HepG2 (cell line): Measurements from ENCODE around the gene UPK1A. TPM values are rescaled to one million over a fixed set of nuclear protein-coding genes. Genes with fewer than 3 reads are reported as not detected.
A peak's percentile ranks its signal among the peaks of the same experiment; 100 is the strongest.

ENCODE experiments used
- HMGA1 ChIP-seq: sonication (generic); formaldehyde crosslinking; conservative IDR thresholded peaks from 2 replicates; pipeline ENCODE4 v1.4.0; 2020; ENCODE audit warnings: missing genetic modification reagents
- JUND ChIP-seq: sonication (generic); formaldehyde crosslinking; IDR thresholded peaks from 2 replicates; pipeline ENCODE4 v1.8.0; 2022; ENCODE audit warnings: mild to moderate bottlenecking, missing genetic modification reagents
- MIER3 ChIP-seq: IDR thresholded peaks from 2 replicates; pipeline ENCODE4 v1.6.1; 2016; ENCODE audit warnings: missing compliant biosample characterization, borderline replicate concordance
- MTF2 ChIP-seq: sonication (generic); formaldehyde crosslinking; IDR thresholded peaks from 2 replicates; pipeline ENCODE4 v1.5.0; 2020; ENCODE audit warnings: missing genetic modification reagents, borderline replicate concordance
- NFIB ChIP-seq: sonication (generic); formaldehyde crosslinking; IDR thresholded peaks from 2 replicates; pipeline ENCODE4 v1.9.0; 2021; ENCODE audit warnings: missing genetic modification reagents, mild to moderate bottlenecking, borderline replicate concordance
- RXRA ChIP-seq: sonication (generic); formaldehyde crosslinking; IDR thresholded peaks from 2 replicates; pipeline ENCODE4 v1.5.1; 2020; ENCODE audit warnings: missing genetic modification reagents
- ZFAT ChIP-seq: sonication (generic); formaldehyde crosslinking; conservative IDR thresholded peaks from 2 replicates; pipeline ENCODE4 v1.8.1; 2023; ENCODE audit warnings: missing genetic modification reagents, inconsistent platforms
- ZNF234 ChIP-seq: sonication (generic); formaldehyde crosslinking; conservative IDR thresholded peaks from 2 replicates; pipeline ENCODE4 v1.5.1; 2020; ENCODE audit warnings: mild to moderate bottlenecking, missing genetic modification reagents
- ZNF326 ChIP-seq: sonication (generic); formaldehyde crosslinking; IDR thresholded peaks from 2 replicates; pipeline ENCODE4 v1.4.0; 2020; ENCODE audit warnings: missing genetic modification reagents, borderline replicate concordance
- ZNF33B ChIP-seq: sonication (generic); formaldehyde crosslinking; IDR thresholded peaks from 2 replicates; pipeline ENCODE4 v1.5.1; 2020; ENCODE audit warnings: mild to moderate bottlenecking, missing genetic modification reagents
- ZNF616 ChIP-seq: sonication (generic); formaldehyde crosslinking; IDR thresholded peaks from 2 replicates; pipeline ENCODE4 v1.5.0; 2020; ENCODE audit warnings: low read depth, mild to moderate bottlenecking, missing genetic modification reagents
- ZNF772 ChIP-seq: sonication (generic); formaldehyde crosslinking; IDR thresholded peaks from 2 replicates; pipeline ENCODE4 v1.5.0; 2020; ENCODE audit warnings: mild to moderate bottlenecking, missing genetic modification reagents
- polyA plus RNA-seq, 8 experiments: library from polyadenylated mRNA; depleted of rRNA in 3 of 8; stranded (reverse) in 7 of 8; unstranded in 1 of 8; fragments of >200 nt; fragmentation: Illumina TruSeq in 4 of 8; extraction: Trizol in 4 of 8; gene quantifications; 2 replicates each; pipeline versions ENCODE4 v1.2.1 to v1.2.3, GENCODE V29; 2011 to 2016; ENCODE audit warnings: low read depth in 4 of 8, missing spikeins in 1 of 8, mixed read lengths in 1 of 8; ENCODE audit not compliant: insufficient read depth in 1 of 8
- total RNA-seq, 5 experiments: library from RNA; depleted of rRNA; stranded (reverse); fragments of >200 nt; fragmentation: Illumina TruSeq; extraction: Trizol; gene quantifications; 2 replicates each; pipeline ENCODE4 v1.2.3, GENCODE V29; 2016; ENCODE audit warnings: low read depth in 1 of 5
- TF ChIP-seq, protein P1 (sequence below): sonication (generic); formaldehyde crosslinking; IDR thresholded peaks from 2 replicates; pipeline ENCODE4 v1.5.1; 2020; ENCODE audit warnings: mild to moderate bottlenecking, moderate library complexity, missing genetic modification reagents
- TF ChIP-seq, protein P2 (sequence below): IDR thresholded peaks from 2 replicates; pipeline ENCODE4 v1.6.1; 2016; ENCODE audit warnings: low read depth, borderline replicate concordance
- TF ChIP-seq, protein P3 (sequence below), 2 experiments: fragments of 450-650 bp in 1 of 2; sonication (generic) in 1 of 2; formaldehyde crosslinking in 1 of 2; IDR thresholded peaks; 2 replicates each; pipeline versions ENCODE4 v1.6.1 to v1.8.0; 2016 to 2022; ENCODE audit warnings: antibody characterized with exemption in 1 of 2, mild to moderate bottlenecking in 1 of 2, missing genetic modification reagents in 1 of 2
- TF ChIP-seq, protein P4 (sequence below): sonication (generic); formaldehyde crosslinking; IDR thresholded peaks from 2 replicates; pipeline ENCODE4 v1.4.0; 2020; ENCODE audit warnings: missing genetic modification reagents, borderline replicate concordance

Gene UPK1A
- total and polyA plus RNA-seq, 2 of the 13 experiments (the other 11 are each of a cell fraction or from before 2014, with no cell fraction given): 2.9 TPM; not detected in 1

DNA sequence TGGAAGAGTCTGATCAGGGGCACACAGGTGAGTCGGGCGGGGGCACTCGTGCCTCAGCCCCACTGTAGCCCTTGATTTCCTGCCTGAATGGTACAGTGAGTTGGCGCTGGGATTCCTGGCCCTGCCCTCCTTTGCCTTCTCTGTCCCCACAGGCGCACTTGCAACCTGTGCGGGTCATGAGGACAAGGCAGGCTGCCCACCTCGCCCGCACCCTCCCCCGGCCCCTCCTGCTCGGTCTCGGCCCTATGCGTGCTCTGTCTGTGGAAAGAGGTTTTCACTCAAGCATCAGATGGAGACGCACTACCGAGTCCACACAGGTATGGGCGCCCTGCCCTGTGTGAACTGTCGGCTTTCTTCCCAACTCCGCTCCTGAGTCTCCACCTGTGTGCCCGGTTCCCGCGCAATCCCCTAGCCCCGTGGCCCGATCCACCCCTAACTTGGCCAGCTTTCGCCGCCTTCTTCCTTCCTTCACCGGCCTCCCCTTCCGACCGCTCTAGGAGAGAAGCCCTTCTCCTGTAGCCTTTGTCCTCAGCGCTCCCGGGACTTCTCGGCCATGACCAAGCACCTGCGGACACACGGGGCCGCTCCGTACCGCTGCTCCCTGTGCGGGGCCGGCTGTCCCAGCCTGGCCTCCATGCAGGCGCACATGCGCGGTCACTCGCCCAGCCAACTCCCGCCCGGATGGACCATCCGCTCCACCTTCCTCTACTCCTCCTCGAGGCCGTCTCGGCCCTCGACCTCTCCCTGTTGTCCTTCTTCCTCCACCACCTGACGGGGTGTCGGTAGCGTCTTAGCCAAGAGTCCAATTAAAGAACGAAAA, 49.9 kb downstream of the UPK1A start (continued):
- TF ChIP-seq, protein P1, sequence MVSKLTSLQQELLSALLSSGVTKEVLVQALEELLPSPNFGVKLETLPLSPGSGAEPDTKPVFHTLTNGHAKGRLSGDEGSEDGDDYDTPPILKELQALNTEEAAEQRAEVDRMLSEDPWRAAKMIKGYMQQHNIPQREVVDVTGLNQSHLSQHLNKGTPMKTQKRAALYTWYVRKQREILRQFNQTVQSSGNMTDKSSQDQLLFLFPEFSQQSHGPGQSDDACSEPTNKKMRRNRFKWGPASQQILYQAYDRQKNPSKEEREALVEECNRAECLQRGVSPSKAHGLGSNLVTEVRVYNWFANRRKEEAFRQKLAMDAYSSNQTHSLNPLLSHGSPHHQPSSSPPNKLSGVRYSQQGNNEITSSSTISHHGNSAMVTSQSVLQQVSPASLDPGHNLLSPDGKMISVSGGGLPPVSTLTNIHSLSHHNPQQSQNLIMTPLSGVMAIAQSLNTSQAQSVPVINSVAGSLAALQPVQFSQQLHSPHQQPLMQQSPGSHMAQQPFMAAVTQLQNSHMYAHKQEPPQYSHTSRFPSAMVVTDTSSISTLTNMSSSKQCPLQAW: 0 out of 2 replicates have a peak, but pooled peaks have one; percentile 12
- TF ChIP-seq HMGA1 (no peak), MTF2 (no peak), NFIB (CRISPR knock-in tag) (no peak), ZNF616 (0 out of 2 replicates have a peak, but pooled peaks have one; percentile 52), ZNF33B (no peak), ZNF326 (CRISPR knock-in tag) (no peak), RXRA (no peak), ZNF772 (CRISPR knock-in tag) (0 out of 2 replicates have a peak, but pooled peaks have one; percentile 30), JUND (CRISPR knock-in tag) (0 out of 2 replicates have a peak, but pooled peaks have one; percentile 27), ZFAT (CRISPR knock-in tag) (no peak), MIER3 (CRISPR knock-in tag) (peak; percentile 39; the same call in 1 of the 2 replicates), ZNF234 (CRISPR knock-in tag) (0 out of 2 replicates have a peak, but pooled peaks have one; percentile 39)
- TF ChIP-seq, protein P2, sequence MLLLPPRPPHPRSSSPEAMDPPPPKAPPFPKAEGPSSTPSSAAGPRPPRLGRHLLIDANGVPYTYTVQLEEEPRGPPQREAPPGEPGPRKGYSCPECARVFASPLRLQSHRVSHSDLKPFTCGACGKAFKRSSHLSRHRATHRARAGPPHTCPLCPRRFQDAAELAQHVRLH: no peak
- TF ChIP-seq, protein P3, sequence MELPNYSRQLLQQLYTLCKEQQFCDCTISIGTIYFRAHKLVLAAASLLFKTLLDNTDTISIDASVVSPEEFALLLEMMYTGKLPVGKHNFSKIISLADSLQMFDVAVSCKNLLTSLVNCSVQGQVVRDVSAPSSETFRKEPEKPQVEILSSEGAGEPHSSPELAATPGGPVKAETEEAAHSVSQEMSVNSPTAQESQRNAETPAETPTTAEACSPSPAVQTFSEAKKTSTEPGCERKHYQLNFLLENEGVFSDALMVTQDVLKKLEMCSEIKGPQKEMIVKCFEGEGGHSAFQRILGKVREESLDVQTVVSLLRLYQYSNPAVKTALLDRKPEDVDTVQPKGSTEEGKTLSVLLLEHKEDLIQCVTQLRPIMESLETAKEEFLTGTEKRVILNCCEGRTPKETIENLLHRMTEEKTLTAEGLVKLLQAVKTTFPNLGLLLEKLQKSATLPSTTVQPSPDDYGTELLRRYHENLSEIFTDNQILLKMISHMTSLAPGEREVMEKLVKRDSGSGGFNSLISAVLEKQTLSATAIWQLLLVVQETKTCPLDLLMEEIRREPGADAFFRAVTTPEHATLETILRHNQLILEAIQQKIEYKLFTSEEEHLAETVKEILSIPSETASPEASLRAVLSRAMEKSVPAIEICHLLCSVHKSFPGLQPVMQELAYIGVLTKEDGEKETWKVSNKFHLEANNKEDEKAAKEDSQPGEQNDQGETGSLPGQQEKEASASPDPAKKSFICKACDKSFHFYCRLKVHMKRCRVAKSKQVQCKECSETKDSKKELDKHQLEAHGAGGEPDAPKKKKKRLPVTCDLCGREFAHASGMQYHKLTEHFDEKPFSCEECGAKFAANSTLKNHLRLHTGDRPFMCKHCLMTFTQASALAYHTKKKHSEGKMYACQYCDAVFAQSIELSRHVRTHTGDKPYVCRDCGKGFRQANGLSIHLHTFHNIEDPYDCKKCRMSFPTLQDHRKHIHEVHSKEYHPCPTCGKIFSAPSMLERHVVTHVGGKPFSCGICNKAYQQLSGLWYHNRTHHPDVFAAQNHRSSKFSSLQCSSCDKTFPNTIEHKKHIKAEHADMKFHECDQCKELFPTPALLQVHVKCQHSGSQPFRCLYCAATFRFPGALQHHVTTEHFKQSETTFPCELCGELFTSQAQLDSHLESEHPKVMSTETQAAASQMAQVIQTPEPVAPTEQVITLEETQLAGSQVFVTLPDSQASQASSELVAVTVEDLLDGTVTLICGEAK (IDR thresholded peaks at IDR 0.05): no peak
- TF ChIP-seq, protein P3 (CRISPR knock-in tag; IDR thresholded peaks at IDR 0.05): peak; percentile 64; the same call in 1 of the 2 replicates
- TF ChIP-seq, protein P4, sequence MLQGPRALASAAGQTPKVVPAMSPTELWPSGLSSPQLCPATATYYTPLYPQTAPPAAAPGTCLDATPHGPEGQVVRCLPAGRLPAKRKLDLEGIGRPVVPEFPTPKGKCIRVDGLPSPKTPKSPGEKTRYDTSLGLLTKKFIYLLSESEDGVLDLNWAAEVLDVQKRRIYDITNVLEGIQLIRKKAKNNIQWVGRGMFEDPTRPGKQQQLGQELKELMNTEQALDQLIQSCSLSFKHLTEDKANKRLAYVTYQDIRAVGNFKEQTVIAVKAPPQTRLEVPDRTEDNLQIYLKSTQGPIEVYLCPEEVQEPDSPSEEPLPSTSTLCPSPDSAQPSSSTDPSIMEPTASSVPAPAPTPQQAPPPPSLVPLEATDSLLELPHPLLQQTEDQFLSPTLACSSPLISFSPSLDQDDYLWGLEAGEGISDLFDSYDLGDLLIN (CRISPR knock-in tag): no peak
